HCT116 (cell line): ENCODE results near the gene PPP6R3.

Experiments used
- CTCF ChIP-seq, 3 experiments: fragments of 200-600 bp in 1 of 3; sonication (generic) in 1 of 3; IDR thresholded peaks in 2 of 3; conservative IDR thresholded peaks in 1 of 3; 2 replicates each; pipeline ENCODE4 v1.5.1; 2012 to 2017; ENCODE audit warnings: low read depth in 2 of 3, low read length in 2 of 3, antibody characterized with exemption in 1 of 3, borderline replicate concordance in 1 of 3, control low read depth in 1 of 3, mild to moderate bottlenecking in 1 of 3, mixed read lengths in 1 of 3, mixed run types in 1 of 3, moderate library complexity in 1 of 3; ENCODE audit not compliant: insufficient read depth in 1 of 3
- JUND ChIP-seq: IDR thresholded peaks from 2 replicates; pipeline ENCODE4 v1.6.1; 2012

GRCh38 chr11:68582416-68583040, 122.0 kb downstream of the PPP6R3 start:
- TF ChIP-seq CTCF (IDR thresholded peaks at IDR 0.05 in 2 of 3, conservative IDR thresholded peaks at IDR 0.05 in 1 of 3; ENCODE audit: borderline replicate concordance in 1 of 3, insufficient read depth in 1 of 3, low read depth in 2 of 3, low read length in 2 of 3): no peak
- no peak for TF ChIP-seq JUND
